SU-DHL-6 (cell line): ENCODE measurements around the gene RPS16.

ENCODE experiments used
- H2AFZ ChIP-seq: fragments of 200-600 bp; sonication (generic); 2 replicates; pipeline ENCODE4 v1.6.1; 2014; ENCODE audit warnings: low read depth, mild to moderate bottlenecking, moderate library complexity, mixed read lengths, antibody characterized with exemption, low read length; ENCODE audit not compliant: severe bottlenecking
- H3F3A ChIP-seq: fragments of 200-600 bp; shearing (Covaris generic); 2 replicates; pipeline ENCODE4 v1.6.0; 2016; ENCODE audit warnings: antibody characterized with exemption, mild to moderate bottlenecking; ENCODE audit not compliant: insufficient read depth
- H3K27ac ChIP-seq: fragments of 200-600 bp; sonication (generic); 2 replicates; pipeline ENCODE4 v1.5.1; 2016; ENCODE audit warnings: low read depth, mild to moderate bottlenecking, low read length, moderate library complexity, mixed read lengths
- H3K27me3 ChIP-seq: fragments of 200-600 bp; sonication (generic), shearing (Covaris generic); 2 replicates; pipeline ENCODE4 v1.6.0; 2014; ENCODE audit warnings: mild to moderate bottlenecking, low read length
- H3K36me3 ChIP-seq: fragments of 200-600 bp; sonication (generic); 2 replicates; pipeline ENCODE4 v1.6.1; 2014; ENCODE audit warnings: mild to moderate bottlenecking, low read length, mixed read lengths
- H3K4me2 ChIP-seq: fragments of 300-600, 200-600 bp; shearing (Covaris generic), sonication (generic); 2 replicates; pipeline ENCODE4 v1.6.0; 2014; ENCODE audit warnings: low read length, low read depth, mild to moderate bottlenecking; ENCODE audit not compliant: poor library complexity, severe bottlenecking
- H3K4me3 ChIP-seq: fragments of 200-600 bp; sonication (generic); 2 replicates; pipeline ENCODE4 v1.5.1; 2014; ENCODE audit warnings: antibody characterized with exemption, low read length, mild to moderate bottlenecking, mixed read lengths; ENCODE audit not compliant: insufficient read depth, poor library complexity, severe bottlenecking
- H3K79me2 ChIP-seq: fragments of 200-600 bp; sonication (generic); 2 replicates; pipeline ENCODE4 v1.6.1; 2014; ENCODE audit warnings: mild to moderate bottlenecking, low read length, moderate library complexity; ENCODE audit not compliant: insufficient read depth
- H3K9ac ChIP-seq: fragments of 200-600 bp; sonication (generic); 2 replicates; pipeline ENCODE4 v1.7.0; 2014; ENCODE audit warnings: mild to moderate bottlenecking, low read length
- H3K9me2 ChIP-seq: fragments of 200-600 bp; sonication (generic); replicated peaks from 2 replicates; pipeline ENCODE4 v1.6.1; 2014; ENCODE audit warnings: low read length; ENCODE audit not compliant: insufficient read depth
- H3K9me3 ChIP-seq: fragments of 200-600 bp; sonication (generic); 2 replicates; pipeline ENCODE4 v1.6.1; 2014; ENCODE audit warnings: low read length, mixed read lengths; ENCODE audit not compliant: insufficient read depth
- H4K20me1 ChIP-seq: fragments of 200-600 bp; sonication (generic); 2 replicates; pipeline ENCODE4 v1.6.1; 2014; ENCODE audit warnings: low read depth, mild to moderate bottlenecking, antibody characterized with exemption, low read length, moderate library complexity, mixed read lengths
- EZH2phosphoT487 ChIP-seq: fragments of 200-600 bp; sonication (generic), shearing (Covaris generic); conservative IDR thresholded peaks from 2 replicates; pipeline ENCODE4 v1.6.1; 2018; ENCODE audit warnings: mild to moderate bottlenecking, antibody characterized with exemption, low read length, moderate library complexity, mixed read lengths
- TF ChIP-seq, protein P1 (sequence below): fragments of 200-600 bp; sonication (generic); IDR thresholded peaks from one replicate; pipeline ENCODE4 v1.5.1; 2017; ENCODE audit warnings: antibody characterized with exemption, mild to moderate bottlenecking, low read length, moderate library complexity; ENCODE audit not compliant: insufficient read depth, poor library complexity, severe bottlenecking

The RPS16 gene

DNA sequence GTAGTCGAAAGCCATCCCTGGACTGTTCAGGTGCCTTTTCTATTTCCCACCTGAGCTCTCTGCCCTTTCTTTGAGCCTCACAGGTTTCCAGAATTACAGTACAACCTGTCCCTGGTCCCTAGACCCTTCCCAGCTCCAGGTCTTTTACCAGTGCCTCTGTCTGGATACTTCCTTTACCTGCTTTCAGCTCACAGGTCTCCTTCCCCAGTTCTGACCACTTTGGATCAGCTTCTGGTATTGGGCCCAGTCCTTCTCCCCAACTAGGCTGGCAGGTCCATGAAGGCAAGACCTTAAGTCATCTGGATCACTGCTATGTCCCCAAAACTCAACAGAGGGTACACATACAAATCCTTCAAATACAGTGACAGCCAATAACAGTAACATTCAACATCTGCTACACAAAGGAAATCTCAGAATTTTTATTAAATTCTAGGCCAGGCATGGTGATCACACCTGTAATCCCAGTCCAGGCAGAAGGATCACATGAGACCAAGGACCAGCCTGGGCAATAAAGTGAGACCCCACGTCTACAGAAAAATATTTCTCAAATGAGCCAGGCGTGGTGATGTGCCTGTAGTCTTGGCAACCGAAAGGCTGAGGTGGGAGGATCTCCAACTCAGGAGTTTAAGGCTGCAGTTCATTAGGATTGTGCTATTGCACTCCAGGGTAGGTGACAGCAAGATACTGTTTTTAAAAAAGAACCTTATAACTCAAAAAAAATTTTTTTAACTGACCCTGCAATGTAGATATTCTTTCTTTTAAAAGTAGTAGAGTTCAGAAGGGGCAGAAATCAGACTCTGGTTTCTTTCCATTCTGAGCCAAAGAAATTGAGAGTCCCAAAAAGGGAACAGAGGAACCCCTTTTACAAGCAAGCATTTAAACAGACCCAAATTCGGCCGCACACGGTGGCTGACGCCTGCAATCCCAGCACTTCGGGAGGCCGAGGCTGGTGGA, 1.3 kb downstream of the RPS16 start:
- H3K79me2 ChIP-seq, result peaks cover 26% of the 10 kb centered on the region
- H3K4me2 ChIP-seq, result peak overlapping the region; percentile 85
- no peaks in the 10 kb centered on the region for H3K27me3 ChIP-seq
- peaks cover 25% of the 10 kb centered on the region for H3K36me3 ChIP-seq
- peak overlapping the region; percentile 95 for H3K4me3 ChIP-seq
- H3K9ac ChIP-seq, result peak overlapping the region; percentile 98
- peak overlapping the region; percentile 55 for H3K27ac ChIP-seq
- H2AFZ ChIP-seq, result no peak overlapping the region
- H3K9me3 ChIP-seq, result no peaks in the 10 kb centered on the region
- peaks cover 16% of the 10 kb centered on the region for H4K20me1 ChIP-seq
- no peaks in the 10 kb centered on the region for H3K9me2 ChIP-seq
- peaks cover 43% of the 10 kb centered on the region for H3F3A ChIP-seq
- no peak for TF ChIP-seq EZH2phosphoT487
- TF ChIP-seq, protein P1, sequence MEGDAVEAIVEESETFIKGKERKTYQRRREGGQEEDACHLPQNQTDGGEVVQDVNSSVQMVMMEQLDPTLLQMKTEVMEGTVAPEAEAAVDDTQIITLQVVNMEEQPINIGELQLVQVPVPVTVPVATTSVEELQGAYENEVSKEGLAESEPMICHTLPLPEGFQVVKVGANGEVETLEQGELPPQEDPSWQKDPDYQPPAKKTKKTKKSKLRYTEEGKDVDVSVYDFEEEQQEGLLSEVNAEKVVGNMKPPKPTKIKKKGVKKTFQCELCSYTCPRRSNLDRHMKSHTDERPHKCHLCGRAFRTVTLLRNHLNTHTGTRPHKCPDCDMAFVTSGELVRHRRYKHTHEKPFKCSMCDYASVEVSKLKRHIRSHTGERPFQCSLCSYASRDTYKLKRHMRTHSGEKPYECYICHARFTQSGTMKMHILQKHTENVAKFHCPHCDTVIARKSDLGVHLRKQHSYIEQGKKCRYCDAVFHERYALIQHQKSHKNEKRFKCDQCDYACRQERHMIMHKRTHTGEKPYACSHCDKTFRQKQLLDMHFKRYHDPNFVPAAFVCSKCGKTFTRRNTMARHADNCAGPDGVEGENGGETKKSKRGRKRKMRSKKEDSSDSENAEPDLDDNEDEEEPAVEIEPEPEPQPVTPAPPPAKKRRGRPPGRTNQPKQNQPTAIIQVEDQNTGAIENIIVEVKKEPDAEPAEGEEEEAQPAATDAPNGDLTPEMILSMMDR, result no peak

DNA sequence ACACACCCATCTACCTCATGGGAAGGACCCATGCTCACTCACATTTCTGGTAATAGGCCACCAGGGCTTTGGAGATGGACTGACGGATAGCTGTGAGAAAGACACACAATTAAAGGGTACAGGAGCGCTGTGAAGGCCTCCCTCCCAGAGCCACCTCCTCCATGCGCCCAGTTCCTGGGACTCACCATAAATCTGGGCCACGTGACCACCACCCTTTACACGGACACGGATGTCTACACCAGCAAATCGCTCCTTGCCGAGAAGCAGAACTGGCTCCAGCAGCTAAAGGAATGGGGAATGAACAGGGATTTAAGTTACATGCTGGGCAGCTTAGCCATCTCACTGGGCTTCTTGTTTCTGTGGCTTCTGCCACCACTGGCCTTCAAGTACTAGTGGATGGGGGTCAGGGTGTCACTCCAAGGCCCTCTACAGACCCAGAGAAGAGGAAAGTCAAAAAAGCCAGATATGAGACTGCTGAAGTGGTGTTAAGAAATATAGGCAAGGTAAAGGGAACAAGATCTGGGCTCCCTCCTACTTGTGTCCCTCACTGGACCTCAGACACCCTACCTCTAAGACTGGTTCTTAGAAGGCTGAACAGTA, 2.2 kb downstream of the RPS16 start:
- H4K20me1 ChIP-seq, result peaks cover 16% of the 10 kb centered on the region
- no peak overlapping the region for H3K27ac ChIP-seq
- no peaks in the 10 kb centered on the region for H3K9me3 ChIP-seq
- H3K9me2 ChIP-seq, result no peaks in the 10 kb centered on the region
- no peak overlapping the region for H2AFZ ChIP-seq
- peaks cover 25% of the 10 kb centered on the region for H3K36me3 ChIP-seq
- H3K4me3 ChIP-seq, result no peak overlapping the region
- H3K79me2 ChIP-seq, result peaks cover 26% of the 10 kb centered on the region
- peaks cover 46% of the 10 kb centered on the region for H3F3A ChIP-seq
- no peaks in the 10 kb centered on the region for H3K27me3 ChIP-seq
- no peak for TF ChIP-seq EZH2phosphoT487
- TF ChIP-seq, protein P1, result no peak
- peak overlapping the region; percentile 85 for H3K4me2 ChIP-seq
- H3K9ac ChIP-seq, result 0 out of 2 replicates have a peak overlapping the region, but pooled peaks have one; percentile 98

DNA sequence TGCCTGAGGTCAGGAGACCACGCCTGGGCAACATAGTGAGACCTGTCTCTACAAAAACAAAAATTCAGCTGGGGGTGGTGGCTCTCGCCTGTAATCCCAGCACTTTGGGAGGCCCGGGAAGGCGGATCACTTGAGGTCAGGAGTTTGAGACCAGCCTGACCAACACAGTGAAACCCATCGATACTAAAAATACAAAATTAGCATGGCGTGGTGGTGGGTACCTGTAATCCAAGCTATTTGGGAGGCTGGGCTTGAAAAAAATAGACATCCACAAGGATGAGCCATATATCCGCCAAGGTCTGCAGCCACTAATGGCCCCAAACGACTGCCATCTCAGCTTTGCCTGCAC, 3.1 kb downstream of the RPS16 start:
- Histone ChIP-seq H3K9me3 (no peaks in the 10 kb centered on the region), H3F3A (peaks cover 46% of the 10 kb centered on the region), H3K27ac (no peak overlapping the region), H3K36me3 (peaks cover 25% of the 10 kb centered on the region), H3K9ac (no peak overlapping the region), H4K20me1 (peaks cover 16% of the 10 kb centered on the region), H3K9me2 (no peaks in the 10 kb centered on the region), H3K27me3 (no peaks in the 10 kb centered on the region), H3K4me3 (no peak overlapping the region), H2AFZ (no peak overlapping the region), H3K79me2 (peaks cover 26% of the 10 kb centered on the region), H3K4me2 (no peak overlapping the region)
- no peak for TF ChIP-seq EZH2phosphoT487
- TF ChIP-seq, protein P1, result no peak
